ENCODE data around the gene CD22. TPM values are rescaled to one million over a fixed set of nuclear protein-coding genes. Genes with fewer than 3 reads are reported as not detected.

CD22 gene
- total RNA-seq, 2 donors from 2014 or later, result 14.0 TPM; not detected in 1

- intact Hi-C loops (cut with DNase I), result no loop called here
- no peak for DNase-seq (ENCODE audit: low spot score)
- WGBS, result 90% methylated on average over 2 of the region's 2 CpGs
- no peak overlapping the region for H3K4me3 ChIP-seq
- no peaks in the 10 kb centered on the region for H3K36me3 ChIP-seq
- H3K27me3 ChIP-seq (replicated peaks; ENCODE audit: insufficient read depth), result no peaks in the 10 kb centered on the region
- H3K9me3 ChIP-seq, result no peaks in the 10 kb centered on the region
- H3K4me1 ChIP-seq (replicated peaks), result no peaks in the 10 kb centered on the region
- no peak overlapping the region for H3K27ac ChIP-seq
- TF ChIP-seq CTCF (IDR thresholded peaks at IDR 0.05) (no peak), POLR2A (IDR thresholded peaks at IDR 0.05) (no peak), POLR2AphosphoS5 (IDR thresholded peaks at IDR 0.05) (no peak)
Measured at GRCh38 chr19:35321291-35321690, 7.7 kb upstream of the CD22 start.

GRCh38 chr19:35322014-35322413 is 7.0 kb upstream of the CD22 start:
- no peak overlapping the region for H3K4me3 ChIP-seq
- no peaks in the 10 kb centered on the region for H3K4me1 ChIP-seq (replicated peaks)
- intact Hi-C loops (cut with DNase I), result no loop called here
- WGBS, result 93% methylated on average over 9 of the region's 9 CpGs
- no peaks in the 10 kb centered on the region for H3K9me3 ChIP-seq
- H3K27me3 ChIP-seq (replicated peaks; ENCODE audit: insufficient read depth), result no peaks in the 10 kb centered on the region
- no peak overlapping the region for H3K27ac ChIP-seq
- no peaks in the 10 kb centered on the region for H3K36me3 ChIP-seq
- TF ChIP-seq POLR2AphosphoS5 (IDR thresholded peaks at IDR 0.05) (no peak), CTCF (IDR thresholded peaks at IDR 0.05) (no peak), POLR2A (IDR thresholded peaks at IDR 0.05) (no peak)
- DNase-seq (ENCODE audit: low spot score), result no peak

GRCh38 chr19:35327642-35328041 is 1.3 kb upstream of the CD22 start:
- H3K4me3 ChIP-seq, result no peak overlapping the region
- no peak overlapping the region for H3K27ac ChIP-seq
- 71% methylated on average over 4 of the region's 4 CpGs for whole genome bisulfite sequencing
- DNase-seq (ENCODE audit: low spot score), result no peak
- H3K27me3 ChIP-seq (replicated peaks; ENCODE audit: insufficient read depth), result peaks cover 5% of the 10 kb centered on the region
- H3K9me3 ChIP-seq, result no peaks in the 10 kb centered on the region
- no peaks in the 10 kb centered on the region for H3K36me3 ChIP-seq
- no peaks in the 10 kb centered on the region for H3K4me1 ChIP-seq (replicated peaks)
- intact Hi-C loops (cut with DNase I), result no loop called here
- TF ChIP-seq POLR2AphosphoS5 (IDR thresholded peaks at IDR 0.05) (no peak), CTCF (IDR thresholded peaks at IDR 0.05) (no peak), POLR2A (IDR thresholded peaks at IDR 0.05) (no peak)

GRCh38 chr19:35329323-35329722 is 336 bp downstream of the CD22 start:
- Histone ChIP-seq H3K36me3 (no peaks in the 10 kb centered on the region), H3K4me3 (no peak overlapping the region), H3K27ac (no peak overlapping the region), H3K27me3 (replicated peaks; ENCODE audit: insufficient read depth) (peaks cover 5% of the 10 kb centered on the region), H3K9me3 (no peaks in the 10 kb centered on the region), H3K4me1 (replicated peaks) (no peaks in the 10 kb centered on the region)
- intact Hi-C loops (cut with DNase I), result no loop called here
- WGBS, result 83% methylated on average over 4 of the region's 4 CpGs
- no peak for DNase-seq (ENCODE audit: low spot score)
- TF ChIP-seq POLR2A (IDR thresholded peaks at IDR 0.05) (no peak), CTCF (IDR thresholded peaks at IDR 0.05) (no peak), POLR2AphosphoS5 (IDR thresholded peaks at IDR 0.05) (no peak)

- Histone ChIP-seq H3K36me3 (no peaks in the 10 kb centered on the region), H3K27ac (no peak overlapping the region), H3K4me1 (replicated peaks) (no peaks in the 10 kb centered on the region), H3K27me3 (replicated peaks; ENCODE audit: insufficient read depth) (peaks cover 5% of the 10 kb centered on the region), H3K9me3 (no peaks in the 10 kb centered on the region), H3K4me3 (no peak overlapping the region)
- no peak for TF ChIP-seq CTCF (IDR thresholded peaks at IDR 0.05)
- TF ChIP-seq POLR2AphosphoS5 (IDR thresholded peaks at IDR 0.05), result no peak
- TF ChIP-seq POLR2A (IDR thresholded peaks at IDR 0.05), result no peak
- DNase-seq (ENCODE audit: low spot score), result no peak
- intact Hi-C loops (cut with DNase I), result no loop called here
- 59% methylated on average over 7 of the region's 7 CpGs for WGBS
Measured at GRCh38 chr19:35330475-35330874, 1.5 kb downstream of the CD22 start.

Measured in prostate gland (tissue), 2 donors.